Gastrocnemius medialis (tissue), 4 donors: Measurements from ENCODE around the gene SLC30A7.

ENCODE experiments used
- POLR2A ChIP-seq, 2 donors: fragments of 450-650 bp; IDR thresholded peaks; one replicate each; pipeline ENCODE4 v1.6.1; 2017; ENCODE audit warnings: antibody characterized with exemption in 2 of 2, mild to moderate bottlenecking in 2 of 2, moderate library complexity in 2 of 2
- TF ChIP-seq, protein P1 (sequence below), 5 experiments: fragments of 450-650 bp in 3 of 5; fragments of 200-600 bp in 2 of 5; sonication (generic) in 2 of 5; IDR thresholded peaks in 4 of 5; conservative IDR thresholded peaks in 1 of 5; 1 replicate in 4 of 5; 2 replicates in 1 of 5; pipeline ENCODE4 v1.5.1; 2016 to 2019; ENCODE audit warnings: antibody characterized with exemption in 5 of 5, mild to moderate bottlenecking in 3 of 5, moderate library complexity in 3 of 5

DNA sequence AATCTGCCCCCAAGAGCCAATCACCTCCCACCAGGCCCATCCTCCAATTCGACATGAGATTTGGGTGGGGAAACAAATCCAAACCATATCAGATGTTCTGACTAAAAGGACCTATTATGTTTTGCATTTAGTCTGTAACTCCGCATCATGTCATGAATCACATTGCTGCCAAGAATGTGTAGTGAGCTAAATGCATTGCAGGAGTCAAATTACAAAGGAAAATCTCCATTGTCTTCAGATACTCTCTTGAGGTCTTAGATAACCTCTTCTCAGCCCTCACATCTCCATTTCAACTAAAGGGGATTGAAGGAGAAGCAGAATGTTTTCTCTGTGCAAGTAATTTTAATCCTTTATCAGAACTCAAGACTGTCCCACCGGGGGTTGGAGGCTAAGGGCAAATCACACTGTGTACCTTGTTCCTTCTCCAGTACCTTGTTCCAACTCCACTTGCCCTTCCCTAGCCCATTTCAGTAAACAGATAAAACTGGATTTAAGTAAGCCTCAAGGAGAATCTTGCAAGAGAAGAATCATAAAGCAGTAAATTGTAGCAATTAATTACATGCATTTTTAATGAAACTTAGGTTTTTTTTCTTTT lies 35.4 kb upstream of the SLC30A7 start:
- TF ChIP-seq POLR2A (IDR thresholded peaks at IDR 0.05) = no peak
- TF ChIP-seq, protein P1, sequence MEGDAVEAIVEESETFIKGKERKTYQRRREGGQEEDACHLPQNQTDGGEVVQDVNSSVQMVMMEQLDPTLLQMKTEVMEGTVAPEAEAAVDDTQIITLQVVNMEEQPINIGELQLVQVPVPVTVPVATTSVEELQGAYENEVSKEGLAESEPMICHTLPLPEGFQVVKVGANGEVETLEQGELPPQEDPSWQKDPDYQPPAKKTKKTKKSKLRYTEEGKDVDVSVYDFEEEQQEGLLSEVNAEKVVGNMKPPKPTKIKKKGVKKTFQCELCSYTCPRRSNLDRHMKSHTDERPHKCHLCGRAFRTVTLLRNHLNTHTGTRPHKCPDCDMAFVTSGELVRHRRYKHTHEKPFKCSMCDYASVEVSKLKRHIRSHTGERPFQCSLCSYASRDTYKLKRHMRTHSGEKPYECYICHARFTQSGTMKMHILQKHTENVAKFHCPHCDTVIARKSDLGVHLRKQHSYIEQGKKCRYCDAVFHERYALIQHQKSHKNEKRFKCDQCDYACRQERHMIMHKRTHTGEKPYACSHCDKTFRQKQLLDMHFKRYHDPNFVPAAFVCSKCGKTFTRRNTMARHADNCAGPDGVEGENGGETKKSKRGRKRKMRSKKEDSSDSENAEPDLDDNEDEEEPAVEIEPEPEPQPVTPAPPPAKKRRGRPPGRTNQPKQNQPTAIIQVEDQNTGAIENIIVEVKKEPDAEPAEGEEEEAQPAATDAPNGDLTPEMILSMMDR (IDR thresholded peaks at IDR 0.05 in 4 of 5, conservative IDR thresholded peaks at IDR 0.05 in 1 of 5) = no peak
